ENCODE results near the gene CHRNE. TPM values are rescaled to one million over a fixed set of nuclear protein-coding genes. Genes with fewer than 3 reads are reported as not detected.
A peak's percentile ranks its signal among the peaks of the same experiment; 100 is the strongest.
"Not testable (repeated sequence)": the region's sequence is repeated elsewhere in the genome, so short reads cannot be mapped to it uniquely, and the experiment has no call there.

CHRNE gene
- polyA plus RNA-seq, 2 of the 4 experiments (the other 2 are of a cell fraction) = 0.10 to 0.13 TPM

GRCh38 chr17:4906642-4907041, 3.7 kb upstream of the CHRNE start:
- ATAC-seq = not testable (repeated sequence)
- CTCF ChIA-PET = interaction anchor here (1.5 to 1.9 kb wide), 2 partner anchors 156 to 197 kb away, joined by 5 to 7 read pairs; partner anchors contain the start of gene ARRB2

DNA sequence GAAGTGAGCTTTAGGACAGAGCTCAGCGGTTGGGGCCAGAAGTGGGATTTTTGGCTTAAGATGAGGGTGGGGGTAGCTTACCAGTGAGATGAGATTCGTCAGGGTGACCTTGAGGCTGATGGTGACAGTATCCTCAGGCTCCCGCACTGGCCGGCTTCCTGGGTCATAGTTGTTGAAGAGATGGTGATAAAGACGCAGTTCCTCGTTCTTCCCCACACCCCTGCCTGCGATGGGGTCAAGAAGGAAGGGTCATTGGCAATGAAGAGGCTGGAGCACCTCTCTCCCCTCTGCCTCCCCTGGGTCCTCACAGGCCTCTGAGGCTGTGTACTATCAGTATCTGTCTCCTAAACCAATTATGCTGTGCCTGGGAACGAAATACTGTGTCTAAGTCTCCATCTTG, 358 bp downstream of the CHRNE start:
- no peak overlapping the region for H3K4me2 ChIP-seq
- ChIA-PET POLR2A (no interaction called here), CTCF (interaction anchor here (0.7 to 8.2 kb wide), 31 partner anchors 8 to 1533 kb away, joined by 3 to 83 read pairs (median 5); partner anchors contain the start of genes AIPL1, ARRB2, CAMTA2 and RNF167)
- no peak for DNase-seq (ENCODE audit: low read depth in 1 of 2, low spot score in 1 of 2)
- H3K27ac ChIP-seq = no peak overlapping the region
- no peak overlapping the region for H3K4me3 ChIP-seq
- no peaks in the 10 kb centered on the region for H3K9me3 ChIP-seq
- no peak for TF ChIP-seq CHD4 (IDR thresholded peaks at IDR 0.05; ENCODE audit: borderline replicate concordance)
- no peak for TF ChIP-seq EHF (CRISPR knock-in tag; IDR thresholded peaks at IDR 0.05)
- TF ChIP-seq TFCP2L1 (CRISPR knock-in tag; IDR thresholded peaks at IDR 0.05) = no peak
- no peak for TF ChIP-seq CTCF (IDR thresholded peaks at IDR 0.05)
- TF ChIP-seq FOXS1 (CRISPR knock-in tag; IDR thresholded peaks at IDR 0.05) = no peak
- no peak for TF ChIP-seq RARB (CRISPR knock-in tag; IDR thresholded peaks at IDR 0.05)
- no peak for TF ChIP-seq MAZ (IDR thresholded peaks at IDR 0.05; ENCODE audit: borderline replicate concordance, low read depth, low read length)
- TF ChIP-seq RNF2 (IDR thresholded peaks at IDR 0.05; ENCODE audit: borderline replicate concordance, low read depth) = no peak
- TF ChIP-seq ZC3H11A (IDR thresholded peaks at IDR 0.05) = no peak
- TF ChIP-seq NPAS2 (CRISPR knock-in tag; IDR thresholded peaks at IDR 0.05; ENCODE audit: borderline replicate concordance) = no peak
- TF ChIP-seq RFX5 (IDR thresholded peaks at IDR 0.05) = no peak
- no peak for TF ChIP-seq ZSCAN20 (CRISPR knock-in tag; IDR thresholded peaks at IDR 0.05)
- no peak for TF ChIP-seq USF2 (IDR thresholded peaks at IDR 0.05)
- TF ChIP-seq ZFP36 (IDR thresholded peaks at IDR 0.05; ENCODE audit: borderline replicate concordance, partially characterized antibody) = no peak
- TF ChIP-seq ESRRA (IDR thresholded peaks at IDR 0.05; ENCODE audit: borderline replicate concordance, low read length) = no peak
- FAIRE-seq = no peak
- peak; percentile 3 to 4; a peak in 3 of 6 replicates for ATAC-seq
- H3K4me1 ChIP-seq = 0 out of 3 replicates have a peak, but pooled peaks cover 5% of the 10 kb centered on the region
- 74% methylated on average over 8 of the region's 8 CpGs for WGBS (ENCODE audit: missing lambda C conversion rate)

More at GRCh38 chr17:4906642-4907041, 3.7 kb upstream of the CHRNE start:
- H3K27ac ChIP-seq; H3K9me3 ChIP-seq; H3K4me3 ChIP-seq; POLR2A ChIA-PET; H3K4me2 ChIP-seq; DNase-seq (ENCODE audit: low read depth in 1 of 2, low spot score in 1 of 2): not testable (repeated sequence)
- peak; percentile 76 for FAIRE-seq
- H3K4me1 ChIP-seq = peaks cover 13% of the 10 kb centered on the region; the same call in 1 of the 3 replicates

- FAIRE-seq = no peak
Observed at GRCh38 chr17:4901648-4902344, 1.1 kb downstream of the CHRNE start.

More at GRCh38 chr17:4901648-4902344, 1.1 kb downstream of the CHRNE start:
- Histone ChIP-seq H3K4me1 (0 out of 3 replicates have a peak, but pooled peaks cover 5% of the 10 kb centered on the region), H3K4me2 (no peak overlapping the region), H3K4me3 (no peak overlapping the region), H3K27ac (no peak overlapping the region), H3K9me3 (no peaks in the 10 kb centered on the region)
- TF ChIP-seq FOSB (CRISPR knock-in tag; IDR thresholded peaks at IDR 0.05) = no peak
- TF ChIP-seq POLR2A (IDR thresholded peaks at IDR 0.05; ENCODE audit: low read length) = no peak
- TF ChIP-seq, protein P1, sequence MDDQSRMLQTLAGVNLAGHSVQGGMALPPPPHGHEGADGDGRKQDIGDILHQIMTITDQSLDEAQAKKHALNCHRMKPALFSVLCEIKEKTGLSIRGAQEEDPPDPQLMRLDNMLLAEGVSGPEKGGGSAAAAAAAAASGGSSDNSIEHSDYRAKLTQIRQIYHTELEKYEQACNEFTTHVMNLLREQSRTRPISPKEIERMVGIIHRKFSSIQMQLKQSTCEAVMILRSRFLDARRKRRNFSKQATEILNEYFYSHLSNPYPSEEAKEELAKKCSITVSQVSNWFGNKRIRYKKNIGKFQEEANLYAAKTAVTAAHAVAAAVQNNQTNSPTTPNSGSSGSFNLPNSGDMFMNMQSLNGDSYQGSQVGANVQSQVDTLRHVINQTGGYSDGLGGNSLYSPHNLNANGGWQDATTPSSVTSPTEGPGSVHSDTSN (IDR thresholded peaks at IDR 0.05) = no peak
- no peak for TF ChIP-seq EP300 (IDR thresholded peaks at IDR 0.05)
- no peak for TF ChIP-seq HDAC2 (IDR thresholded peaks at IDR 0.05)
- no peak for TF ChIP-seq CEBPB (IDR thresholded peaks at IDR 0.05)
- TF ChIP-seq MAFK (IDR thresholded peaks at IDR 0.05; ENCODE audit: partially characterized antibody) = no peak
- TF ChIP-seq HMGXB4 (CRISPR knock-in tag; IDR thresholded peaks at IDR 0.05; ENCODE audit: borderline replicate concordance) = no peak
- no peak for TF ChIP-seq TFCP2L1 (CRISPR knock-in tag; IDR thresholded peaks at IDR 0.05)
- TF ChIP-seq RFX5 (IDR thresholded peaks at IDR 0.05) = no peak
- no peak for TF ChIP-seq EHMT2 (IDR thresholded peaks at IDR 0.05; ENCODE audit: low read depth)
- TF ChIP-seq CTCF (IDR thresholded peaks at IDR 0.05) = no peak
- TF ChIP-seq ZSCAN20 (CRISPR knock-in tag; IDR thresholded peaks at IDR 0.05) = no peak
- ChIA-PET CTCF (interaction anchor here (0.6 to 8.2 kb wide), 20 partner anchors 8 to 335 kb away, joined by 3 to 83 read pairs (median 6); partner anchors contain the start of genes ARRB2 and CAMTA2), POLR2A (interaction anchor here (1.9 kb wide), 1 partner anchor 112 kb away, joined by 6 read pairs; no protein-coding TSS in a partner anchor)
- no peak for ATAC-seq
- DNase-seq (ENCODE audit: low read depth in 1 of 2, low spot score in 1 of 2) = no peak
- 86% methylated on average over 43 of the region's 48 CpGs for WGBS (ENCODE audit: missing lambda C conversion rate)
